Measurements from ENCODE around the gene CHST7.

The CHST7 gene

GRCh38 chrX:46549914-46550313, 23.7 kb upstream of the CHST7 start:
- Histone ChIP-seq H3K4me1 (ENCODE audit: low read length) (peaks cover 5% of the 10 kb centered on the region), H3K9me3 (ENCODE audit: insufficient read depth, low read length) (no peaks in the 10 kb centered on the region), H3K79me2 (ENCODE audit: low read length) (peaks cover 30% of the 10 kb centered on the region), H4K20me1 (ENCODE audit: insufficient read depth, low read length) (peaks cover 13% of the 10 kb centered on the region), H3K27me3 (ENCODE audit: low read depth, low read length) (no peaks in the 10 kb centered on the region), H3K27ac (ENCODE audit: low read length) (no peak overlapping the region), H3K36me3 (replicated peaks; ENCODE audit: low read depth, low read length) (peaks cover 16% of the 10 kb centered on the region), H3K4me2 (ENCODE audit: low read length) (no peak overlapping the region), H2AFZ (ENCODE audit: low read depth, low read length) (no peak overlapping the region), H3K9ac (ENCODE audit: low read length) (no peak overlapping the region), H3K4me3 (ENCODE audit: low read length) (no peak overlapping the region)
- TF ChIP-seq CTCF (IDR thresholded peaks at IDR 0.05; ENCODE audit: low read depth, low read length) (no peak), EZH2phosphoT487 (IDR thresholded peaks at IDR 0.05; ENCODE audit: low read depth) (no peak)

GRCh38 chrX:46551494-46552128, 22.0 kb upstream of the CHST7 start:
- no peak overlapping the region for H3K4me2 ChIP-seq (ENCODE audit: low read length)
- H3K4me1 ChIP-seq (ENCODE audit: low read length), result peaks cover under 1% of the 10 kb centered on the region
- peaks cover 16% of the 10 kb centered on the region for H3K36me3 ChIP-seq (replicated peaks; ENCODE audit: low read depth, low read length)
- H2AFZ ChIP-seq (ENCODE audit: low read depth, low read length), result no peak overlapping the region
- TF ChIP-seq EZH2phosphoT487 (IDR thresholded peaks at IDR 0.05; ENCODE audit: low read depth) (no peak), CTCF (IDR thresholded peaks at IDR 0.05; ENCODE audit: low read depth, low read length) (no peak)
- peaks cover 6% of the 10 kb centered on the region; the same call in 1 of the 2 replicates for H4K20me1 ChIP-seq (ENCODE audit: insufficient read depth, low read length)
- no peaks in the 10 kb centered on the region for H3K9me3 ChIP-seq (ENCODE audit: insufficient read depth, low read length)
- H3K4me3 ChIP-seq (ENCODE audit: low read length), result no peak overlapping the region
- H3K9ac ChIP-seq (ENCODE audit: low read length), result no peak overlapping the region
- H3K27me3 ChIP-seq (ENCODE audit: low read depth, low read length), result no peaks in the 10 kb centered on the region
- peaks cover 17% of the 10 kb centered on the region for H3K79me2 ChIP-seq (ENCODE audit: low read length)
- no peak overlapping the region for H3K27ac ChIP-seq (ENCODE audit: low read length)

DNA sequence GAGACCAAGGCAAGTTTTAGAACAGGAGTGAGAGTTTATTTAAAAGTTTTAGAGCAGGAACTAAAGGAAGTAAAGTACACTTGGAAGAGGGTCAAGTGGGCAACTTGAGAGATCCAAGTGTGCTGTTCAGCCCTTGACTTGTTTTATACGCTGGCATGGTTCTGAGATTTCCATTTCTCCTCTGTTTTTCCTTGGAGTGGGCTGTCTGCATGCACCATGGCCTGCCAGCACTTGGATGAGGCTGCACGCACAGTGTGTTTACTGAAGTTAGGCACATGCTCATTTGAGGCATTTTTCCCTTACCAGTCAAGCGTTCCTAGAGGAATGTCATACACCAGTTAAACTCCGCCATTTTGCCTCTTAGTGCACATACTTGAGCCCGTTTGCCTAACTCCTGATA, 19.6 kb upstream of the CHST7 start:
- no peak overlapping the region for H3K4me2 ChIP-seq (ENCODE audit: low read length)
- no peak for TF ChIP-seq CTCF (IDR thresholded peaks at IDR 0.05; ENCODE audit: low read depth, low read length)
- no peaks in the 10 kb centered on the region for H3K79me2 ChIP-seq (ENCODE audit: low read length)
- H4K20me1 ChIP-seq (ENCODE audit: insufficient read depth, low read length), result no peaks in the 10 kb centered on the region
- H3K4me1 ChIP-seq (ENCODE audit: low read length), result no peaks in the 10 kb centered on the region
- no peaks in the 10 kb centered on the region for H3K27me3 ChIP-seq (ENCODE audit: low read depth, low read length)
- no peak overlapping the region for H3K9ac ChIP-seq (ENCODE audit: low read length)
- H3K4me3 ChIP-seq (ENCODE audit: low read length), result no peak overlapping the region
- H3K9me3 ChIP-seq (ENCODE audit: insufficient read depth, low read length), result no peaks in the 10 kb centered on the region
- no peaks in the 10 kb centered on the region for H3K36me3 ChIP-seq (replicated peaks; ENCODE audit: low read depth, low read length)
- no peak overlapping the region for H3K27ac ChIP-seq (ENCODE audit: low read length)
- H2AFZ ChIP-seq (ENCODE audit: low read depth, low read length), result no peak overlapping the region

DNA sequence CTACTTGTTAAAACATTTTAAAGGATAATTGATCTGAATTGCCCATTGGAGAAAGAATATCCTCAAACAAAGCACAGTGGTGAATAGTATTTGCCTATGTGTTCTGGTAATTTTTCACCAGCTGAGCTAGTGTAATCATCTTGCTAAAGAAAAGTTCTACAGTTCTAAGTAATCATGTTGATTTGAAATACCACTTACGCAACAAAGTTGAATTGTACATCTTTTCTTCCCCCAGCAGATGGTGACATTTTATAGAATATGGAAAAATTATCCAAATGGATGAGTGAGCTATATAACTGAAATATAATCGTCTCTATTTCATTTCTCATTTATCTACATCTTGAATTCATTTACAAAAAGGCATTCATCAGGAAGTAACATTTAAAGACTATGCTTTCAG, 18.6 kb upstream of the CHST7 start:
- TF ChIP-seq EZH2phosphoT487 (IDR thresholded peaks at IDR 0.05; ENCODE audit: low read depth), result no peak
- TF ChIP-seq CTCF (IDR thresholded peaks at IDR 0.05; ENCODE audit: low read depth, low read length), result peak; percentile 34
- Histone ChIP-seq H3K4me3 (ENCODE audit: low read length) (no peak overlapping the region), H3K4me2 (ENCODE audit: low read length) (no peak overlapping the region), H3K4me1 (ENCODE audit: low read length) (no peaks in the 10 kb centered on the region), H2AFZ (ENCODE audit: low read depth, low read length) (no peak overlapping the region), H3K27ac (ENCODE audit: low read length) (no peak overlapping the region), H3K9me3 (ENCODE audit: insufficient read depth, low read length) (no peaks in the 10 kb centered on the region), H3K79me2 (ENCODE audit: low read length) (no peaks in the 10 kb centered on the region), H3K27me3 (ENCODE audit: low read depth, low read length) (no peaks in the 10 kb centered on the region), H3K9ac (ENCODE audit: low read length) (no peak overlapping the region), H4K20me1 (ENCODE audit: insufficient read depth, low read length) (no peaks in the 10 kb centered on the region), H3K36me3 (replicated peaks; ENCODE audit: low read depth, low read length) (no peaks in the 10 kb centered on the region)
